Ramos (cell line): ENCODE data around the gene AP4E1.
"Not testable (repeated sequence)": the region's sequence is repeated elsewhere in the genome, so short reads cannot be mapped to it uniquely, and the experiment has no call there.

ENCODE experiments used
- in situ Hi-C: fragments of 300-500 bp; cut with MboI; formaldehyde crosslinking; loops from one replicate; pipeline ENCODE4 v1.14.3; 2022; ENCODE audit warnings: low sequenced_read_pairs; ENCODE audit not compliant: unreplicated experiment

AP4E1 gene

DNA sequence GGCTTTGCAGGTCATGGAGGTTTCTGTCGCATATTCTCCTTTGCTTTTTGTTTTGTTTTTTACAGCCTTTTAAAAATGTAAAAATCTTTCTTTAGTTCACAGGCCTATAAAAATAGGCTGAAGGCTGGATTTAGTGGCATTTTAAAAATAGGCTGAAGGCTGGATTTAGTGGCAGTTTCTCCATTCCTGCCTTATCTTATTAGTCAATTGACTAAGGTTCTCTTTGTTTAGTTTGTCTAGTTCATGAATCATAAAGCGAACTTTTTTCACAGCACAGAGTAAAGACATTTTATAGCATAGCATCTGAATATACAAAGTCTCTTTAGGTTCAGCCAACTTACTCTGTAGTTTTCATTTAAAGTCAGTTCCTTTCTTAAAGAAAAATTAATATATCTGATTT is 31.4 kb downstream of the AP4E1 start:
- in situ Hi-C loops, result no loop called here

- in situ Hi-C loops, result no loop called here
Measured at GRCh38 chr15:50940506-50940905, 32.0 kb downstream of the AP4E1 start.

GRCh38 chr15:50943638-50944037 is 35.2 kb downstream of the AP4E1 start:
- in situ Hi-C loops, result no loop called here

GRCh38 chr15:50944672-50945071 is 36.2 kb downstream of the AP4E1 start:
- in situ Hi-C loops, result no loop called here

DNA sequence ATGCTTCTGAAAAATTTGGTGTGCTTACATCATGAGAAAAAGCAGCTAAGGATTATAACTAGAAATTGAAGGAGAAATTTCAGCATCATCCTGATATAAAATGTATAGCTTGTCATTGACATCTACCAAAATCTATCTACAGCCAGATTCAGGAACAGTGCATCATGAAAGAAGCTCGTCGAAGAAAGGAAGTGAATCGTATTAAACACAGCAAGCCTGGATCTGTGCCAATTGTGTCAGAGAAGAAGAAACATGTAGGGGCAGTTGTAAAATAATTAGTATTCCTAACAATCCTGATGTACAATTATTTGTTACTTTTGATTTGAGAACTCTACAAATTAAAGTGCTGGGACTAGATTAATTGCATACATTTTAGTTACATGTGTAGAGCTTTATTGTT is 37.2 kb downstream of the AP4E1 start:
- in situ Hi-C loops, result no loop called here

- in situ Hi-C loops, result not testable (repeated sequence)
Measured at GRCh38 chr15:50950745-50951144, 42.3 kb downstream of the AP4E1 start.

DNA sequence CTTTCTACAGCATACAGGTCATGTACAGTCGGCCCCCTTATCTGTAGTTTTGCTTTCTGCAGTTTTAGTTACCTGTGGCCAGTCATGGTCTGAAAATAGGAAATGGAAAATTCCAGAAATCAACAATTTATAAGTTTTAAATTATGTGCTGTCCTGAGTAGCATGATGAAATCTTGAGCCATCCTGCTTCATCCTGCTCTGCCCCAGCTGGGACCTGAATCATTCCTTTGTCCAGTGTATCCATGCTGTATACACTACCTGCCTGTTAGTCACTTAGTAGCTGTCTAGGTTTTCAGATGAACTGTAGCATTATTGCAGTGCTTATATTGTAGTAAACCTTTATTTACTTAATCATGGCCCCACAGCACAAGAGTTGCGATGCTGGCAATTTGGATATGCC is 44.8 kb downstream of the AP4E1 start:
- in situ Hi-C loops, result no loop called here

GRCh38 chr15:50954837-50955236 is 46.4 kb downstream of the AP4E1 start:
- in situ Hi-C loops, result not testable (repeated sequence)

GRCh38 chr15:50959717-50960116 is 51.2 kb downstream of the AP4E1 start:
- in situ Hi-C loops, result no loop called here

DNA sequence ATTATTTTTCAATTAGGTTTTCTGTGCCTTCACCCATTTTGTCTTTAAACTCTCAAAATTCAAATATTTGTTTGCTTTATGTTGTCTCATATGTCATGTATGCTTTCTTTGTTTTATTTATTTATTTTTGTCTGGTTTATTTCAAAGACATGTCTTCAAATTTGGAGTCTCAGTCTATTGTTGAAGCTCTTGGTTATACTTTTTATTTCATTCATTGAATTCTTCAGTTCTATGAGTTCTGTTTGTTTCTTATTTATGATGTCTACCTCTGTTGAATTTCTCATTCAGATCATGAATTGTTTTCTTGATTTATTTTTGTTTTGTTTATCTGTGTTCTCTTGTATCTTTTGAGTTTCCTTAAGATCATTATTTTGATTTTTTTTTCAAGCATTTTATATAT is 55.6 kb downstream of the AP4E1 start:
- in situ Hi-C loops, result no loop called here

GRCh38 chr15:50968353-50968752 is 59.9 kb downstream of the AP4E1 start:
- in situ Hi-C loops, result no loop called here

DNA sequence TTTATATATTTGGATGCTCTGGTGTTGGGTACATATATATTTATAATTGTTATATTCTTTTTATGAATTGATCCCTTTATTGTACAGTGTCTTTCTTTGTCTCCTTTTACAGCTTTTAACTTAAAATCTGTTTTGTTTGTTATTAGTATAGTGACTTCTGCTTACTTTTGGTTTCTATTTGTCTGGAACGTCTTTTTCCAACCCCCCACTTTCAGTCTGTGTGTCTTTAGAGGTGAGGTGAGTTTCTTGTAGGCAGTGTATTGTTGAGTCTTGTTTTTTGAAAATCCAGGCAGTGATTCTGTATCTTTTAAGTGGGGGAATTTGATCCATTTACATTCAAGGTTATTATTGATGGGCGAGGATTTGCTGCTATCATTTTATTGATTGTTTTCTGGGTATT is 62.0 kb downstream of the AP4E1 start:
- in situ Hi-C loops, result no loop called here

DNA sequence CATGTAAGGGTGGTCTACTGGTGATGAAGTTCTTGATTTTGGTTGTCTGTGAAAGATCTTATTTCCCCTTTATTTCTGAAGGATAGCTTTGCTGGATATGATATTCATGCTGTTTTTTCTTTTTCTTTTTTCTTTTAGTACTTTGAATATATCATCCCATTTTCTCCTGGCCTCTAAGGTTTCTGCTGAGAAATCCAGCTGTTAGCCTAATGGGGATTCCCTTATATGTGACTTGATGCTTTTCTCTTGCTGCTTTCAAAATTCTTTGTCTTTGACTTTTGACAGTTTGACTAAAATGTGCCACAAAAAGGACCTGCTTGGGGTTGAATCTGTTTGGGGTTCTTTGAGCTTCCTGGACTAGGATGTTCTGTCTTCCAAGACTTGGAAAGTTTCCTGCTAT is 62.6 kb downstream of the AP4E1 start:
- in situ Hi-C loops, result no loop called here

DNA sequence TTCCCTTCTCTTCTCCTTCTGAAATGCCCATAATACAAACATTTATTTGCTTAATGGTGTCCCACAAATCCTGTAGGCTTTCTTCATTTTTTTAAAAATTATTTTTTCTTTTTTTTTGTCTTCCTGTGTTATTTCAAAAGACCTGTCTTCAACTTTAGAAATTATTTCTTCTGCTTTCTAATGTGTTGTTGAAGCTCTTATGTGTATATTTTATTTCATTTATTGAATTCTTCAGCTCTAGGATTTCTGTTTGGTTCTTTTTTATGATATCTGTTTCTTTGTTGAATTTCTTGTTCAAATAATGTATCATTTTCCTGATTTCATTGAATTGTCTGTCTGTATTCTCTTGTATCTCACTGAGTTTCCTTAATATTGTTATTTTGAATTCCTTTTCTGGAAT is 63.1 kb downstream of the AP4E1 start:
- in situ Hi-C loops, result no loop called here

GRCh38 chr15:50973605-50974004 is 65.1 kb downstream of the AP4E1 start:
- in situ Hi-C loops, result no loop called here

- in situ Hi-C loops, result no loop called here
Measured at GRCh38 chr15:50977162-50977561, 68.7 kb downstream of the AP4E1 start.

- in situ Hi-C loops, result no loop called here
Measured at GRCh38 chr15:50978580-50978979, 70.1 kb downstream of the AP4E1 start.

- in situ Hi-C loops, result no loop called here
Measured at GRCh38 chr15:50979041-50979440, 70.6 kb downstream of the AP4E1 start.

GRCh38 chr15:50993598-50993997 is 85.1 kb downstream of the AP4E1 start:
- in situ Hi-C loops, result no loop called here

GRCh38 chr15:50996641-50997040 is 88.2 kb downstream of the AP4E1 start:
- in situ Hi-C loops, result no loop called here

GRCh38 chr15:50997371-50998051 is 89.0 kb downstream of the AP4E1 start:
- in situ Hi-C loops, result no loop called here

DNA sequence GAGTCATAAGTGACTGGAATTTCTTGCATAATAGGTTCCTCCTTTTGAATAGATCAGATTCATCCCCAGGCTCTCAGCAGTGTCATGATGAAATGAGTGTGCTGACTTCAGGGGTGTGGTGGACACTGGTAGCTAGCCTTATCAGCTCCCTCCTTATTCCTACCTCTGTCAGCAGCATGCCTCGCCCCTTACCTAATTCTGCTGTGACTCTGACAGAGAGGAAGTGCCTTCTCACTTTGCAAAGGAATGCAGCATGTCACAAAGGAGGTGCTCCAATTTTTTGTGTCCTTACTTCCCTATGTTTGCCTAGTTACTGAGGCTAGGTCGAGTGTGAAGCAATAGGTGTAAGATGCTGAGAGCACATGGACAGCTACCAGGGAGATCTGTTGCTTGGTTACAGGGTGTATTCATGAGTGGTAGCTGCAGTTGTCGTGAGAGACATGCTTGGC is 95.6 kb downstream of the AP4E1 start:
- in situ Hi-C loops, result no loop called here
